ENCODE measurements around the gene ZNHIT1. TPM values are rescaled to one million over a fixed set of nuclear protein-coding genes. Genes with fewer than 3 reads are reported as not detected.

ZNHIT1 gene
- total and polyA plus RNA-seq, 2 of the 8 experiments (the other 6 are each of a cell fraction or from before 2014, with no cell fraction given): 38.2 to 61.7 TPM

- Histone ChIP-seq H2AK5ac (ENCODE audit: low read depth, low read length) (no peak overlapping the region), H3K9me3 (ENCODE audit: insufficient read depth in 2 of 2, low read depth in 1 of 2, low read length in 1 of 2) (no peaks in the 10 kb centered on the region), H3K79me2 (ENCODE audit: control insufficient read depth in 1 of 2, insufficient read depth in 2 of 2, low read length in 2 of 2) (no peaks in the 10 kb centered on the region), H3K36me3 (ENCODE audit: control insufficient read depth in 2 of 4, insufficient read depth in 4 of 4, low read length in 3 of 4) (no peaks in the 10 kb centered on the region), H3K4me1 (replicated peaks in 1 of 4; ENCODE audit: control insufficient read depth in 3 of 4, insufficient read depth in 4 of 4, low read length in 3 of 4) (peaks cover 11 to 71% (median 47%) of the 10 kb centered on the region in 4 experiments), H2BK5ac (ENCODE audit: low read depth, low read length) (no peak overlapping the region), H3K27me3 (replicated peaks in 1 of 4; ENCODE audit: control insufficient read depth in 3 of 4, extremely low read depth in 1 of 4, insufficient read depth in 3 of 4, low read length in 3 of 4) (peaks cover 54 to 96% (median 84%) of the 10 kb centered on the region in 4 experiments), H3K23me2 (ENCODE audit: low read depth, low read length) (peaks cover 33% of the 10 kb centered on the region), H3K27ac (ENCODE audit: low read depth, low read length) (no peak overlapping the region), H2BK120ac (replicated peaks; ENCODE audit: low read depth, low read length) (no peak overlapping the region), H2AFZ (ENCODE audit: low read length) (no peak overlapping the region), H4K91ac (replicated peaks; ENCODE audit: insufficient read length, low read length) (no peak overlapping the region), H3K4me3 (ENCODE audit: extremely low read depth in 1 of 4, insufficient read depth in 2 of 4, low read depth in 3 of 4, low read length in 4 of 4) (peak overlapping the region in 3 of 4 experiments; percentile 30 to 68 (median 44); a peak in 4 of 8 replicates), H4K8ac (ENCODE audit: extremely low read depth, insufficient read depth, low read length) (no peak overlapping the region), H2BK12ac (ENCODE audit: low read depth, low read length) (peak overlapping the region; percentile 87; the same call in 1 of the 2 replicates), H2BK20ac (ENCODE audit: low read length) (peak overlapping the region; percentile 98; the same call in 1 of the 2 replicates), H3K9ac (replicated peaks in 1 of 4; ENCODE audit: extremely low read depth in 1 of 4, low read depth in 3 of 4, low read length in 3 of 4) (no peak overlapping the region), H3K79me1 (ENCODE audit: low read depth, low read length) (no peaks in the 10 kb centered on the region), H2BK15ac (ENCODE audit: low read length) (peak overlapping the region; percentile 98; the same call in 1 of the 2 replicates), H3K56ac (replicated peaks; ENCODE audit: insufficient read length, low read depth, low read length) (no peak overlapping the region), H3K18ac (ENCODE audit: extremely low read depth, low read length) (no peak overlapping the region; the same call in 1 of the 2 replicates), H3K4ac (replicated peaks; ENCODE audit: insufficient read length, low read depth, low read length) (no peak overlapping the region), H4K20me1 (replicated peaks in 1 of 2; ENCODE audit: control insufficient read depth in 1 of 2, insufficient read depth in 2 of 2, low read length in 2 of 2) (peaks cover 0 to 9% of the 10 kb centered on the region in 2 experiments), H3K23ac (ENCODE audit: insufficient read length) (no peak overlapping the region), H3K4me2 (ENCODE audit: insufficient read depth in 1 of 2, low read depth in 2 of 2, low read length in 2 of 2) (peak overlapping the region; percentile 44 to 95), H3K14ac (ENCODE audit: insufficient read length) (no peak overlapping the region), H4K5ac (ENCODE audit: insufficient read length, low read depth, low read length) (no peak overlapping the region)
- WGBS, 2 experiments (ENCODE audit: extremely low coverage in 1 of 2, insufficient coverage in 1 of 2, insufficient read length in 1 of 2, insufficient replicate concordance in 2 of 2, low coverage in 1 of 2, low lambda C conversion rate in 2 of 2, missing lambda C conversion rate in 1 of 2): 8% methylated on average over 17 of the region's 17 CpGs; no CpG with 5 or more reads in 1 of the 2 experiments
- no peak for TF ChIP-seq SP2 (IDR thresholded peaks at IDR 0.05; ENCODE audit: low read length)
- peak; percentile 38 for TF ChIP-seq SUZ12 (IDR thresholded peaks at IDR 0.05; ENCODE audit: low read length)
- TF ChIP-seq, protein P1, sequence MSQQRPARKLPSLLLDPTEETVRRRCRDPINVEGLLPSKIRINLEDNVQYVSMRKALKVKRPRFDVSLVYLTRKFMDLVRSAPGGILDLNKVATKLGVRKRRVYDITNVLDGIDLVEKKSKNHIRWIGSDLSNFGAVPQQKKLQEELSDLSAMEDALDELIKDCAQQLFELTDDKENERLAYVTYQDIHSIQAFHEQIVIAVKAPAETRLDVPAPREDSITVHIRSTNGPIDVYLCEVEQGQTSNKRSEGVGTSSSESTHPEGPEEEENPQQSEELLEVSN (IDR thresholded peaks at IDR 0.05): no peak
- TF ChIP-seq GTF2F1 (IDR thresholded peaks at IDR 0.05; ENCODE audit: borderline replicate concordance, low read depth, low read length): no peak
- peak; percentile 79 for TF ChIP-seq EZH2 (IDR thresholded peaks at IDR 0.05; ENCODE audit: low read depth, low read length, severe bottlenecking)
- no peak for TF ChIP-seq CHD1 (IDR thresholded peaks at IDR 0.05; ENCODE audit: low read depth, low read length)
- ChIA-PET POLR2A (ENCODE audit: partially characterized antibody) (interaction anchor here (0.6 to 2.2 kb wide), 10 partner anchors 8 to 315 kb away, joined by 3 to 10 read pairs (median 4); no protein-coding TSS in a partner anchor), CTCF (ENCODE audit: partially characterized antibody) (interaction anchor here (0.6 to 3.0 kb wide), 26 partner anchors 8 to 276 kb away, joined by 3 to 38 read pairs (median 4); partner anchors contain the start of genes MOGAT3 and NAT16)
- FAIRE-seq (no peak), DNase-seq (ENCODE audit: low read depth in 1 of 2, low spot score in 2 of 2) (no peak)
Observed at GRCh38 chr7:101170617-101171441, 47.1 kb upstream of the ZNHIT1 start.
